ENCODE results near the gene TMEM191B.
"Not testable (repeated sequence)": the region's sequence is repeated elsewhere in the genome, so short reads cannot be mapped to it uniquely, and the experiment has no call there.

DNA sequence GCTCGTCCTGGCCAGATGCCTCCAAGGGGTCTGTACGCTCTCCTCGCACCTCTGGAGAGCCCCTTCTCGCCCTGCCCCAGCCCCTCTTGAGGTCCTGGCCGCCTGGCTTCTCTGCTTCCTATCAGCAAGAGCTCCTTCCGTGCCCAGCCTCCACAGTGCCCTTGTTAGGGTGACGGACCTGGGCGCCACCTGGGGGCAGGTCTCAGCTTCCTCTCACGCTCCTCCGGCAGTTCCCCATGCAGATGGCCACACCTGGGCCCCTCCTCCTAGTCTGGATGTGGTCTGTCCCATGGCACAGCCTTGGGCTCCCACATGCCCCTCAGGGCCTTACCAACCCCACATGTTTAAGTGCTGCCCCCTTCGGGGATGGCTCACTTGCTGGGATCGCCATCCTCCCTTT, 6.7 kb downstream of the TMEM191B start:
- not testable (repeated sequence) for TF ChIP-seq EZH2 (IDR thresholded peaks at IDR 0.05; ENCODE audit: borderline replicate concordance, low read depth, low read length, severe bottlenecking); CTCF (IDR thresholded peaks at IDR 0.05; ENCODE audit: borderline replicate concordance, extremely low read depth, low read length, poor library complexity, severe bottlenecking)
